Measurements from ENCODE around the gene GRIK4. TPM values are rescaled to one million over a fixed set of nuclear protein-coding genes. Genes with fewer than 3 reads are reported as not detected.

GRIK4 gene
- total RNA-seq, 1 experiment from 2014 or later = not detected

DNA sequence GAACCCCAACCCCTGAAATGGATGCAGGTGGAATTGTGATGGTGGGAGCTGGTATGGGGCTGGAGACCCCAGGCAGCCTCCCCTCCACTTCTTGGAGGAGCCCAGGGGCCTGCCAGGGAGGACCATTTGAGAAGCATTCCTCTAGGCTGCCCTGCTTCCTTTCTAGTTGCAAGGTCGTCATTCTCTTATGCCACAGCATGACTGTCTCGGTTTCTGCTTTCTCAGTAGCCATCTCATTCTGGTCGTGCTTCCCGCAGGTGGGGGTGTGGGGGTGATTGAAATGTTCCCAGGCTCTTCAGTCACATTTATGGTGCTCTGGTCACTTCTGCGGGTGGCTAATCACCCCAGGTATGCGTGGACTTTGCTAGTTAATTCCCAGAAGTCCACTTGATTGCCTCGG lies 288.7 kb downstream of the GRIK4 start:
- Histone ChIP-seq H4K20me1 (ENCODE audit: insufficient read depth) (peaks cover 5% of the 10 kb centered on the region; the same call in 1 of the 2 replicates), H3K4me1 (replicated peaks; ENCODE audit: insufficient read depth) (no peaks in the 10 kb centered on the region), H3K27me3 (ENCODE audit: insufficient read depth, low read depth) (peaks cover 36% of the 10 kb centered on the region), H2AFZ (no peak overlapping the region), H3K4me2 (no peak overlapping the region), H3K27ac (no peak overlapping the region), H3K36me3 (ENCODE audit: low read depth) (no peaks in the 10 kb centered on the region), H3K79me2 (ENCODE audit: low read depth) (no peaks in the 10 kb centered on the region), H3K9me2 (ENCODE audit: insufficient read depth) (no peaks in the 10 kb centered on the region), H3K9me3 (ENCODE audit: insufficient read depth, low read depth) (no peaks in the 10 kb centered on the region), H3K4me3 (no peak overlapping the region), H3F3A (ENCODE audit: insufficient read depth, low read depth) (no peaks in the 10 kb centered on the region)
- DNase-seq = no peak
- ChIA-PET POLR2A (ENCODE audit: unreplicated experiment) (no interaction called here), CTCF (no interaction called here)
- TF ChIP-seq CTCF (conservative IDR thresholded peaks at IDR 0.05) (no peak), EZH2 (IDR thresholded peaks at IDR 0.05; ENCODE audit: low read depth) (no peak)
- no TSS peak for BruUV-seq (replicated peaks)
- intact Hi-C loops (cut with micrococcal nuclease; ENCODE audit: unreplicated experiment) = no loop called here

DNA sequence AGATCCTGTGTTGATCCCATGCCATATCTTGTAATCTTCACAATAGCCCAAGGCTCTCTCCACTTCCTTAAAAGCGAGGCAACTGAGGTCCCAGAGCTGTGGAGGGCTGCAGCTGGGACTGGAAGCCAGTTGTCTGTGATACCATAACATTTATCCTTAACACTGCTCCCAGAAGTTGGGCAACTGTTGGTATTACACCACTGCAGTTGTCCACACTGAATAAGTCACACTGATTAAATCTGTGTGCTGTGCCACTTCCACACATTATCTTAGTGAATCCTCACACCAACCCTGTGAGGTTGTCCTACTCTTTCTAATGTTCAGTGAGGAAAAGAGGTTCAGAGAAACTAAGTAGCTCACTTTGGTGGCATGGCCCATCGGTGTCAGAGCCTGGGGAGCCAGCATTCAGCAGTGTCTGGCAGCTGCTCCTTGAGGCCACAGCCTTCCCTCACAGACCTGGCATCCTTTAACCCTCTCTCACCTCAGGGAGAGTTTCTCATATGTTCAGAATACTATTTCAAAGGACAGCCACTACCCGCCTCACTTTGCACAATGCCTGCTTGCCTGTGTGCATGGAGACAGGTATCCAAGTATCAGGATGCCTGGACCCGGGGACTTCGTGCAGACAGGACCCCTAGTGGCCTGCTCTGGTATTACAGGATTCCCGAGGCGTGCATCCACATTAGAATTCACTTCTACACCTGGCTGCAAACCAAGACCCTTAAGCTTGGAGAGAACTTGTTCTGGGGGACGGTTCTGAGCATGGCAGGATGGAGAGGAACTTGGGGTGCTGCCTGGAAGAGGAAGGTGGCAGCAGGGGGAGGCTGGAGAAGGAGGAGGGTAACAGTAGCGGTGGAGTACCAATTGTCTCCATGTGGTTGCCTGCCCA lies 290.5 kb downstream of the GRIK4 start:
- Histone ChIP-seq H3K9me2 (ENCODE audit: insufficient read depth) (no peaks in the 10 kb centered on the region), H3K27me3 (ENCODE audit: insufficient read depth, low read depth) (peaks cover 19% of the 10 kb centered on the region), H3F3A (ENCODE audit: insufficient read depth, low read depth) (peaks cover 5% of the 10 kb centered on the region; the same call in 1 of the 2 replicates), H3K4me3 (no peak overlapping the region), H3K9me3 (ENCODE audit: insufficient read depth, low read depth) (no peaks in the 10 kb centered on the region), H3K79me2 (ENCODE audit: low read depth) (no peaks in the 10 kb centered on the region), H2AFZ (no peak overlapping the region), H4K20me1 (ENCODE audit: insufficient read depth) (peaks cover 5% of the 10 kb centered on the region; the same call in 1 of the 2 replicates), H3K4me2 (no peak overlapping the region), H3K27ac (no peak overlapping the region), H3K4me1 (replicated peaks; ENCODE audit: insufficient read depth) (peaks cover 4% of the 10 kb centered on the region), H3K36me3 (ENCODE audit: low read depth) (no peaks in the 10 kb centered on the region)
- ChIA-PET CTCF (no interaction called here), POLR2A (ENCODE audit: unreplicated experiment) (no interaction called here)
- no TSS peak for BruUV-seq (replicated peaks)
- peak; percentile 29 to 51 for DNase-seq
- peak; percentile 99 for TF ChIP-seq CTCF (conservative IDR thresholded peaks at IDR 0.05)
- no peak for TF ChIP-seq EZH2 (IDR thresholded peaks at IDR 0.05; ENCODE audit: low read depth)
- intact Hi-C loops (cut with micrococcal nuclease; ENCODE audit: unreplicated experiment) = no loop called here

DNA sequence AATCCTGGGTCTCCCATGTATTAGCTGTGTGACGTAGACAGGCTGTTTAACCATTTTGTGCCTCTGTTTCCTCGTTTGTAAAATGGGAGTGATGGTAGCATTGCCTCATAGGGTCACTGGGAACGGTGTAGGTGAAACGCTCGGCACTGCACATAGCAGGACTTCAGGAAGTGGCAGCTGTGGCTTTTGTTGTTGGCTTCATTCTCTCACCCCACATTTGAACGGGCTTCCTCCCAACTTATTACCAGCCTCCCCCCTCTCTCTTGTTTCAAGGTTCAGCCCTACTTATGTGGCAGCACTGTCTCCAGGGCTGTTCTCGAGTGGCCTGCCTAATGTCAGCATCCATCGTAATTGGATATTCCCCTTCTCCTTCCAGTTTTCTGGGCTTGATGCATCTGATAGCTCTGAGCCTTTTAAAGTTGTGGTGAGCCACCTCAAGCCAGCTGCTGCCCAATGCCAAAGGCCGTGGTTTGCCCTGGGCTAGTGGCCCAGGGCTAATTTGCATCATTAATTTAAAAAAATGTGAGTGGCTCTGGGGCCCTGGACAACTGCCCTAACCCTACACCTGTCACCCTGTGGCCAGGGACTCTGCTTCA lies 294.5 kb downstream of the GRIK4 start:
- ChIA-PET CTCF (no interaction called here), POLR2A (ENCODE audit: unreplicated experiment) (no interaction called here)
- peaks cover 12% of the 10 kb centered on the region for H3K4me1 ChIP-seq (replicated peaks; ENCODE audit: insufficient read depth)
- no peak overlapping the region for H2AFZ ChIP-seq
- BruUV-seq (replicated peaks) = no TSS peak
- H3K4me3 ChIP-seq = no peak overlapping the region
- TF ChIP-seq CTCF (conservative IDR thresholded peaks at IDR 0.05) = no peak
- TF ChIP-seq EZH2 (IDR thresholded peaks at IDR 0.05; ENCODE audit: low read depth) = no peak
- H3K9me3 ChIP-seq (ENCODE audit: insufficient read depth, low read depth) = no peaks in the 10 kb centered on the region
- peaks cover 12% of the 10 kb centered on the region; the same call in 1 of the 2 replicates for H3F3A ChIP-seq (ENCODE audit: insufficient read depth, low read depth)
- no peak for DNase-seq
- H4K20me1 ChIP-seq (ENCODE audit: insufficient read depth) = peaks cover 5% of the 10 kb centered on the region; the same call in 1 of the 2 replicates
- H3K27me3 ChIP-seq (ENCODE audit: insufficient read depth, low read depth) = no peaks in the 10 kb centered on the region; the same call in 1 of the 2 replicates
- no peak overlapping the region for H3K27ac ChIP-seq
- H3K9me2 ChIP-seq (ENCODE audit: insufficient read depth) = no peaks in the 10 kb centered on the region
- H3K79me2 ChIP-seq (ENCODE audit: low read depth) = no peaks in the 10 kb centered on the region
- H3K36me3 ChIP-seq (ENCODE audit: low read depth) = no peaks in the 10 kb centered on the region
- intact Hi-C loops (cut with micrococcal nuclease; ENCODE audit: unreplicated experiment) = loop anchor here (1.0 kb wide), 1 partner anchor 295 kb away; the partner anchor contains the start of gene GRIK4
- H3K4me2 ChIP-seq = no peak overlapping the region
